HG03103 (cell line): Measurements from ENCODE around the gene ZNF341.

ENCODE experiments used
- ATAC-seq: cut with Tn5 transposase; IDR thresholded peaks from one replicate; pipeline ENCODE4 v1.9.1; 2021; ENCODE audit warnings: low read depth; ENCODE audit not compliant: unreplicated experiment

Gene ZNF341

GRCh38 chr20:33820362-33820761, 88.6 kb downstream of the ZNF341 start:
- ATAC-seq: no peak

- ATAC-seq: no peak
Observed at GRCh38 chr20:33821270-33821836, 89.6 kb downstream of the ZNF341 start.

GRCh38 chr20:33822423-33822822, 90.6 kb downstream of the ZNF341 start:
- ATAC-seq: no peak

GRCh38 chr20:33822991-33823390, 91.2 kb downstream of the ZNF341 start:
- no peak for ATAC-seq

- ATAC-seq: no peak
Observed at GRCh38 chr20:33824852-33825251, 93.1 kb downstream of the ZNF341 start.

GRCh38 chr20:33825340-33826269, 93.8 kb downstream of the ZNF341 start:
- no peak for ATAC-seq

GRCh38 chr20:33826270-33826897, 94.6 kb downstream of the ZNF341 start:
- no peak for ATAC-seq

GRCh38 chr20:33827109-33827508, 95.3 kb downstream of the ZNF341 start:
- ATAC-seq: no peak

- no peak for ATAC-seq
Observed at GRCh38 chr20:33827634-33828325, 96.0 kb downstream of the ZNF341 start.

GRCh38 chr20:33828326-33828844, 96.6 kb downstream of the ZNF341 start:
- ATAC-seq: no peak

- no peak for ATAC-seq
Observed at GRCh38 chr20:33828967-33829560, 97.3 kb downstream of the ZNF341 start.

- no peak for ATAC-seq
Observed at GRCh38 chr20:33829636-33830035, 97.8 kb downstream of the ZNF341 start.

GRCh38 chr20:33830371-33830770, 98.6 kb downstream of the ZNF341 start:
- ATAC-seq: no peak

- ATAC-seq: no peak
Observed at GRCh38 chr20:33832103-33832804, 100.5 kb downstream of the ZNF341 start.

GRCh38 chr20:33833333-33833732, 101.5 kb downstream of the ZNF341 start:
- no peak for ATAC-seq

- ATAC-seq: no peak
Observed at GRCh38 chr20:33835615-33836172, 103.9 kb downstream of the ZNF341 start.

- ATAC-seq: no peak
Observed at GRCh38 chr20:33836277-33836676, 104.5 kb downstream of the ZNF341 start.

- ATAC-seq: no peak
Observed at GRCh38 chr20:33837096-33837830, 105.5 kb downstream of the ZNF341 start.
